NT2/D1 (cell line): Measurements from ENCODE around the gene SLC38A10.

Experiments used
- SUZ12 ChIP-seq: IDR thresholded peaks from 2 replicates; pipeline ENCODE4 v1.6.1; 2011; ENCODE audit not compliant: insufficient read length, insufficient read depth; ENCODE audit errors: extremely low read depth
- YY1 ChIP-seq: IDR thresholded peaks from 2 replicates; pipeline ENCODE4 v1.6.1; 2011; ENCODE audit not compliant: insufficient read length, insufficient read depth
- ZNF274 ChIP-seq: IDR thresholded peaks from 2 replicates; pipeline ENCODE4 v1.6.1; 2011; ENCODE audit warnings: mild to moderate bottlenecking, low read depth, low read length

DNA sequence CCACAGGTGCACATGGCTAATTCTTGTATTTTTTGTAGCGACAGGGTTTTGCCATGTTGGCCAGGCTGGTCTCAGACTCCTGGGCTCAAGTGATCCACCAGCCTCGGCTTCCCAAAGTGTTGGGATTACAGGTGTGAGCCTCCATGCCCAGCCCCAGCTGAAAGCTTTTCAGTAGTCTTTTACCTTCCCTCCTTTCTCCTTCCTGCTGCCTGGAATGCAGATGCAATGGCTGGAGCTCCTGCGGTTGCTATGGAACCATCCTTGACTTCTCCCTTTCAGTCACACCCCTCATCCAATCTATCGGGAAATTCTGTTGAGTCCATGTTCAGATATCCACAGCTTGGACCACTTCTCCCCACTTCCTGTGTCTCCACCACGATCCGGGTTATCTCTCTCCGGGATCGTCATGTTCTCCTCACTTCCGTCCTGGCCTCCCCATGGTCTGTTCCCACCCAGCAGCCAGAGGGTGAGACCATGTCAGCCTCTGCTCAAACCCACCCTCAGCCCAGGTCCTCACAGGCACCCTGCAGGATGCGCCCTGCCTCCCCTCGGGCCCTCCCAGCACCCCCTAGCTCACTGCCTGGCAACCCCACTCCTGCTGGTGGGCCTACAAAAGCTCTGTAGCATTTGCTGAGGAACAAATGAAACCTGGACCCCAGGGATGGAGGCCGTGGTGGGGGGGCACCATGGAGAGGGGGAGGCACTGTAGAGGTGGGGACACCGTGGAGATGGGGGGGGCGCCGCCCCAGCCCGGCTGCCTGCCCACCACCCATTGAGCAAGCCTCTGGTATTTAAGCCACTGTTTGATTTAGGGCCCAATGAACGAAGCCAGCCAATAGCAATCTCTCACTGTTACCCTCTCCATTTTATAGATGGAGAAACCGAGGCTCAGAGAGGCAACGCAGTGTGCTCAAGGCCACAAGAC is 12.8 kb upstream of the SLC38A10 start:
- TF ChIP-seq YY1 (no peak), ZNF274 (no peak), SUZ12 (no peak)
